Ecto neural progenitor cell (in vitro differentiated cells): ENCODE results near the gene TP53RK.
A peak's percentile ranks its signal among the peaks of the same experiment; 100 is the strongest.

Experiments used
- DNase-seq: peaks from one replicate; pipeline ENCODE4 v3.0.0-alpha.2; 2018; ENCODE audit warnings: low spot score

TP53RK gene

GRCh38 chr20:46660487-46660886 is 28.8 kb downstream of the TP53RK start:
- DNase-seq: no peak

- DNase-seq: no peak
Measured at GRCh38 chr20:46657618-46658017, 31.6 kb downstream of the TP53RK start.

GRCh38 chr20:46657137-46657536 is 32.1 kb downstream of the TP53RK start:
- DNase-seq: no peak

- no peak for DNase-seq
Measured at GRCh38 chr20:46652699-46653098, 36.5 kb downstream of the TP53RK start.

GRCh38 chr20:46651091-46651962 is 37.9 kb downstream of the TP53RK start, which contains the start of gene SLC13A3:
TSS of gene SLC13A3 (minus strand) at chr20:46651459. CDS start at chr20:46651421, 38 bp downstream.
- peak; percentile 79 for DNase-seq

GRCh38 chr20:46650575-46651090 is 38.6 kb downstream of the TP53RK start:
- DNase-seq: no peak

- DNase-seq: no peak
Measured at GRCh38 chr20:46649965-46650542, 39.2 kb downstream of the TP53RK start.

- DNase-seq: no peak
Measured at GRCh38 chr20:46649650-46649949, 39.6 kb downstream of the TP53RK start.

GRCh38 chr20:46648903-46649649 is 40.2 kb downstream of the TP53RK start:
- DNase-seq: no peak

GRCh38 chr20:46647469-46647868 is 41.8 kb downstream of the TP53RK start:
- no peak for DNase-seq

GRCh38 chr20:46646659-46647380 is 42.4 kb downstream of the TP53RK start:
- no peak for DNase-seq

- DNase-seq: no peak
Measured at GRCh38 chr20:46646122-46646521, 43.1 kb downstream of the TP53RK start.

- DNase-seq: no peak
Measured at GRCh38 chr20:46644733-46645132, 44.5 kb downstream of the TP53RK start.

GRCh38 chr20:46644160-46644559 is 45.1 kb downstream of the TP53RK start:
- DNase-seq: no peak

- no peak for DNase-seq
Measured at GRCh38 chr20:46642969-46643343, 46.3 kb downstream of the TP53RK start.

GRCh38 chr20:46642265-46642968 is 46.8 kb downstream of the TP53RK start:
- DNase-seq: no peak

GRCh38 chr20:46641424-46641823 is 47.8 kb downstream of the TP53RK start:
- DNase-seq: no peak

GRCh38 chr20:46640536-46641311 is 48.5 kb downstream of the TP53RK start:
- DNase-seq: no peak

GRCh38 chr20:46640044-46640443 is 49.2 kb downstream of the TP53RK start:
- DNase-seq: no peak

GRCh38 chr20:46639587-46639986 is 49.7 kb downstream of the TP53RK start:
- DNase-seq: no peak

GRCh38 chr20:46638898-46639274 is 50.4 kb downstream of the TP53RK start:
- no peak for DNase-seq
